ENCODE data around the gene C22orf39.
A peak's percentile ranks its signal among the peaks of the same experiment; 100 is the strongest.

The C22orf39 gene

GRCh38 chr22:19430890-19431541 lies 16.5 kb downstream of the C22orf39 start:
- DNase-seq (ENCODE audit: low read depth, low spot score), result peak; percentile 55

GRCh38 chr22:19429950-19430889 lies 17.3 kb downstream of the C22orf39 start:
- peak; percentile 67 for DNase-seq (ENCODE audit: low read depth, low spot score)

DNA sequence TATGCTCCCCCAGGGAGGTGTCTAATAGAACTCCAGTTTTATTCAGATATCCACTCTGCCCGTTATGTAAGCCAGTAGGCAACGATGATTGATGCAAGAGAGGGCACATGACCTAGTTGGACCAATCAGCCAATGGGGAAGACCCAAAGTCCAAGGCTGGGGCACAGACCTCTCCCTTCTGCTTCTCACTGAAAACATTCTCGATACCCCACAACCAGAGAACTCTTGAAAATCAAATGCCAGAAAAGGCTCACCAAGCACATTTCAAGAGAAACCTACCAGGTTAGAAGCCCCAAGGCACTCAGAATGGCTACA lies 23.4 kb downstream of the C22orf39 start:
- DNase-seq (ENCODE audit: low read depth, low spot score), result no peak

GRCh38 chr22:19422440-19423301 lies 24.8 kb downstream of the C22orf39 start:
- DNase-seq (ENCODE audit: low read depth, low spot score), result no peak

- no peak for DNase-seq (ENCODE audit: low read depth, low spot score)
Observed at GRCh38 chr22:19420321-19420720, 27.2 kb downstream of the C22orf39 start.

- DNase-seq (ENCODE audit: low read depth, low spot score), result no peak
Observed at GRCh38 chr22:19419464-19420178, 27.9 kb downstream of the C22orf39 start.

GRCh38 chr22:19419086-19419463 lies 28.4 kb downstream of the C22orf39 start:
- no peak for DNase-seq (ENCODE audit: low read depth, low spot score)

DNA sequence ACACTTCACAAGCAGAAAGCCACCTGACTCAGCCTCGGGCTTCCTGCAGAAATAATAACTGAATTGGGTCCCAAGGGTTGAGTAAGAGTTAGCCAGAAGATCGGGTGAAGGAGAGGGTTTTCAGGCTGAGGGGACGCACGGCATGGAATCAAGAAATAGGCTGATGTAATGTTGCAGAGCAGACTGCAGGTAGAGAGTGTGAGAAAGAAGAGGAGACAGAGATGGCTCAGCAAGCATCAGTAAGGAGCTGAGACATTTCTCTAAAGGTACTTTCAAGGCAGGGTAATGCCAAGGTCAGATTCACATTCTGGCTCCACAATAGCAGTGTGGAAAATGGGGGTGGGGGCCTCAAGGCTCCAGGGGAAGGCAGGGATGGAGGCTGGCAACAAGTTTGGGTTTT lies 34.6 kb downstream of the C22orf39 start:
- DNase-seq (ENCODE audit: low read depth, low spot score), result no peak

DNA sequence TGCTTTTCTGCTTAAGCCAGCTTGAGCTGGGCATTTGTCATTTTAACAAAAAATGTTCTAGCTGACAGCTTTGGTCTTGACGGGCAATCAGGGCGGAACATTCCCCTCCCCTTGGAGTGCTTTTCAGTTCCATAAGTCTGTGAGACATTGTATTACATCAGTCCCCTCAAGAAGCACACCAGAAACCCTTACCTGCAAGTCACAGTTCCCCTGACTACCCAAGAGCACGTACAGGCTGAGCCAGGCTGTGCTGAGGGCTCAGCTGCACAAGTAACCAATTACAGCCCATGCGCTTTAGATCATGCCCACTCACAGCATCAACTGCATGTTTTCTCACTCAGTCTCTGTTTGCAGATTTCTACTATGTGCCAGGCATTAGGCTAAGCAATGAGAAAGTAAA lies 35.0 kb downstream of the C22orf39 start:
- no peak for DNase-seq (ENCODE audit: low read depth, low spot score)

DNA sequence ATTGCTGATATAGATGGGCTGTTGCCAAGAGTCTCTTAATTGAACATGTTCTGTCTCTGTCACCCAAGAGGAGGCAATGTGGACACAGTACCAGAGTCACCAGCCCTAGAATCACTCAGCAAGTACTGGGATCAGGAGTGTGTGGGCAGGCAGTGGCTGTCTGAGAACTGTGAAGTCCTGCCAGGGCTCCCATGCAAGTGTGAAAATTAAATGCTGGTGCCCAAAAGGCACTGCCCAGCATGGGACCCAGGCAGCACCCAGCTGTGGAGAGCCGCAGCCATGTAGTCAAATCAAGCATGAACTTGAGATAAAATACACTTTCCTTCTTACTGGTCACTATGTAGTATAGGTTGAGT lies 35.8 kb downstream of the C22orf39 start:
- no peak for DNase-seq (ENCODE audit: low read depth, low spot score)

DNA sequence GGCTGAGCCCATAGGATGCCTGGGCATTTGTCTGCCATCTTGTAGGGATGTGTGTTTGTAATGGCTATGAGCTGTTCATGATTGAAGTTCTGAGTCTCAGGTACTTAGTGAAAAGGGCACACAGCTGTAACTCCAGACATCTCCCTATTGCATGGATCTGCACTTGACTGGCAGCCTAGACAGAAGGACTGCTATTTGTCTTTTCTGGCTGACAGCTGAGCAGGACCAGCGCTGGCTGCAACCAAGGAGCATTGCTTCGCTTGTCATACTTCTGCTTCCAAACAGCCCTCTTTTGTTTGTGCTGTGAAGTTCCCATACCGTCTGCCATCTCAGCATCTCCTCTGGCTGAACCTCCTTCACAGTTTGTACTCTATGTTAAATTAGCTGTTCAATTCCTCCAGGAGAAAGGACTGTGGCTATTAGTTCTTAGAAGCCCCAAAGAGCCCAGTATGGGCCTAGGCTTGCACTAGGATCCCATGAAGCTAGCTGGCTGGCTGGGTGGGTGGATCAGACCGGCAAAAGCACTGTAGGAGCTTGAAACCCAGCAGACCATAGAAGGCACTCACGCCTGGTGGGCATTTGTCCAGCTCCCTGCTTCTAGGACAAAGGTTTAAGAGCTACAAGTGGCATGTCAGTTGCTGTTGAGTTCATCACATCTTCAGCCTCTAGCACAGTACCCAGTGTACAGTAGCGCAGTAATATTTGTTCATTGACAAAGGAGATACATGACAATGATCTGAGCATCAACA lies 36.4 kb downstream of the C22orf39 start:
- DNase-seq (ENCODE audit: low read depth, low spot score), result no peak

GRCh38 chr22:19407649-19408606 lies 39.6 kb downstream of the C22orf39 start:
- DNase-seq (ENCODE audit: low read depth, low spot score), result no peak

- no peak for DNase-seq (ENCODE audit: low read depth, low spot score)
Observed at GRCh38 chr22:19406846-19407245, 40.7 kb downstream of the C22orf39 start.

DNA sequence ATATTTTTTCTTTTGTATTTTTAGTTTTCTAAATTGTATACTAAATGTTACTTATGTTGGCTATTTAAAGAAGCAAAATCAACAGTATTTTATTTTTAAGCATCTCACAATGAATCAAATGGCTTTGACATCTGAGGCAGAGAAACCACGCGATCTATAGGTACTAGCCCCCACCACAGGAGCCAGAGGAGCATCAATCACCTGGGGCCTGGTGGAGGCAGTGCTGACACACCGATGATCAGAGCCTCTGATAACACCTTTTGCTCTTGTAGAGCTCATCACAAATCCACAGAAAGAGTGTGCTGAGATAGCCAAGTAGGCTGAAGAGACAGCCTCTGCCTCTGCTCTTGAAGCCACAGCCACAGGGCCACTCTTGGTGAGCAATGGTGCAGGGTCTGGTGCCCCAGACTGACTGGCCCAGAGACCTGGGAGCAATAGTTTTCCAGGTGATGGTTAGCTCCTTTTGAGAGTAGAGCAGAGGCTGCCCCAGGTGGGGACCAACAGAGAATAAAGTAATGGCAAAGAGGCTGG lies 41.2 kb downstream of the C22orf39 start:
- DNase-seq (ENCODE audit: low read depth, low spot score), result no peak

DNA sequence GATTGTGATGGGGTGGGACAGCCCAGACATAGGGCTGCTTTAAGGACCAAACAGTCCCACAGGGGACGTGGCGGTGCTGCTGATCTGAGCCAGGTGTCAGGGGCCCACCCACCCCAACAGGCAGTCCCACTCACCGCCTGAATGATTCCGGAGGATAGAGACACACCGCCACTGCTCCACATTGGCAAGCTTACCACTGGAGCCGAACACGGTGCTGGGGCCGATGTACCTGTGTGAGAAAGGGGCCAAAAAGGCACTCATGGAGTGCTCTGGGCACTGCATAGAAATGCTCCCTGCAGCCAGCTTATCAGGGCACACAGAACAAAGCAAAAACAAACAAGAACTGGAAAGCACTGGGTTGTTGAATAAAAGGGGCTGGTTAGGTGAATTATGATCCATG lies 41.9 kb downstream of the C22orf39 start:
- DNase-seq (ENCODE audit: low read depth, low spot score), result no peak

DNA sequence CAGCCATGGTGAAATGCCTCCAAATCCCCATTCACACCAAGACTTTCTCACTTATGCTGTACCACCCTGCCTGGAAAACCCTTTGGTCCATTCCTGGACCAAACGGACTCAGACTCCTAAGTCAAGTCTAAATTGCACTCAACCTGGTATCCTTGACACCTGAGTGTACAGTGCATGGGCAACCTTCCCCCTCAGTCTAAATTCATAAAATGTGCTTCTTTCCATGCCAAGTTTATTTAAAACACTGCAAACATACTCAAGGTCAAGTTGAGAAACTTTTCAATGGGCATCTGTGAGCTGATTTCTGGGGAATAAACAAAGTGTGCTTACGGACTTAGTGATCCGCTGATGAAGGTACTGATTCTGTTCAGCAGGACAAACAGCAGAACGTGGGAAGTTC lies 42.4 kb downstream of the C22orf39 start:
- no peak for DNase-seq (ENCODE audit: low read depth, low spot score)

- no peak for DNase-seq (ENCODE audit: low read depth, low spot score)
Observed at GRCh38 chr22:19404676-19405075, 42.8 kb downstream of the C22orf39 start.

GRCh38 chr22:19402642-19403191 lies 44.8 kb downstream of the C22orf39 start:
- no peak for DNase-seq (ENCODE audit: low read depth, low spot score)

- DNase-seq (ENCODE audit: low read depth, low spot score), result no peak
Observed at GRCh38 chr22:19401483-19401882, 46.0 kb downstream of the C22orf39 start.

Data from astrocyte of the hippocampus (primary cell).